ENCODE data around the gene CAMTA1. TPM values are rescaled to one million over a fixed set of nuclear protein-coding genes. Genes with fewer than 3 reads are reported as not detected.

The CAMTA1 gene
- total RNA-seq, 1 donor = 71.6 TPM

DNA sequence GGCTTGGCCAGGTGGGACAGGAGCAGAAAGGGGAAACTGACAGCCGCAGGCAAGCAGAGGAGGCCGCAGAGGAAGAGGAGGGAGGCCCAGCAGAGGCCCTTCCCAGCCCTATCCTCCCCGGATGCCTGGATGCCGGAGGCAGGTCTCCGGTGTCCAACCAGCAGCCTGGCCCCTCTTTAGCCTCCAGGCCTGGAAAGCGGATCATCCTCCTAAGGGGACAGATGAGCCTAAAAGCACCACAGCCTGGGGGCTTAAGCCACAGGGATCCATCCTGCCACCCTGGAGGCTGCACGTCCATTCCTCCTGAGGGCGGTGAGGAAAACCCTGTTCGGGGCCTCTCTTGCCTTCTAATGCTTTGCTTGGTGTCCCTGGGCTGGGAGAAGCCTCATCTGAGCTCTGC lies 651.8 kb downstream of the CAMTA1 start:
- Histone ChIP-seq H3K4me3 (ENCODE audit: low read length) (no peak overlapping the region), H3K9me3 (ENCODE audit: low read depth, low read length) (no peaks in the 10 kb centered on the region), H3K4me1 (ENCODE audit: insufficient read depth, low read length) (no peaks in the 10 kb centered on the region), H3K27me3 (ENCODE audit: insufficient read depth, low read length) (no peaks in the 10 kb centered on the region)

DNA sequence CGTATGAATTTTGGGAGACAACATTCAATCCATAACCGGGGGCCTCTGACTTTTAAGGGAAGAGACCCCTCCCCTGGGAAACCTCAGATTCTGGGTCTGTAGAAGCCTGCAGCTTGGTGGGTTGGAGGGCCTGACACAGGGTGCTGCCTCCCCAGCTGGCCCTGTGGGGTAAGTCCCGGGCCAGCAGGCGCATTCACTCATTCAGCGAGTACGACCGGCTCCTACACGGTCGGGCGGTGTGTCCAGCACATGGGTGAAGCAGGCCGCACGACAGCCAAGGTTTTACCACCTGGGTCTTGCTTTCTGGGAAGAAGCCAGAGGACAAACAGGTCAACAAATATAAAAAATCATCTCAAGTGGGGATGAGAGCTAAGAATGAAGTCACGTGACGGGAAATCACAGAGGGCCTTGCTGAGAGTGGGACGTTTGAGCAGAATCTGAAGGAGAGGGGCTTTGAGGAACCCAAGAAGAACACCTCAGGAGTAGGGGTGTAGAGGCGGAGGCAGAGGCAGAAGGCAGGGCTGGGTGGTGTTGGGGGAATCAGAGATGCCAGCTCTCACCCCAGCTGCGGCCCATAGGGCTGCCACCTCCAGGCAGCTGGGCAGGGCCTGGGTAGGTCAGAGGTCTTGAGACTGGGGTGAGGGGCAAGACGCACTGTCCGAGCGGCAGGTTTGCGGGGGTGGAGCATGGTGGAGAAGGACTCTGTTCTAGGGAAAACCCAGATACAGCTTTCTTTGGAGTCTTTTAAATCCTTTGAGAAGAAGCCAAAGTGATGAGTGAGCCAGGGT lies 652.5 kb downstream of the CAMTA1 start:
- Histone ChIP-seq H3K27me3 (ENCODE audit: insufficient read depth, low read length) (no peaks in the 10 kb centered on the region), H3K4me3 (ENCODE audit: low read length) (no peak overlapping the region), H3K9me3 (ENCODE audit: low read depth, low read length) (no peaks in the 10 kb centered on the region), H3K4me1 (ENCODE audit: insufficient read depth, low read length) (no peaks in the 10 kb centered on the region)

DNA sequence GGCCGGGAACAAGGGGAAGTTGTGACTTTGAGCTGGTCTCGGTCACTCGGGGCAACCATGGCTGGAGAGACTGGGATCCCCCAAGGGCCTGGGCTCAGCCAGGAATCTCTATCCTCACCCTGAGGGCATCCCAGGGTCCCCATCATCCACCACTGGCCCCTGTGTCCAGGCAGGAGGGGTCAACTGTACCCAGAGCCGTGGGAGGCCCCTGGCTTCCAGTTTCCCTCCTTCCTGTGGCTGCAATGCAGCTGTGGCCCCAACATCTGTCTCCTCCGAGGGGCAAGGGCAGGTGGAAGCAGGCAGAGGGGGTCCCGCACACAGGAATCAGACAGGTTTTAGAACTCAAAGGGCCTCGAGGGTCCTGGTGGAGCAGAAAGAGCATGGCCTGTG lies 653.1 kb downstream of the CAMTA1 start:
- no peak overlapping the region for H3K4me3 ChIP-seq (ENCODE audit: low read length)
- H3K9me3 ChIP-seq (ENCODE audit: low read depth, low read length) = no peaks in the 10 kb centered on the region
- no peaks in the 10 kb centered on the region for H3K27me3 ChIP-seq (ENCODE audit: insufficient read depth, low read length)
- no peaks in the 10 kb centered on the region for H3K4me1 ChIP-seq (ENCODE audit: insufficient read depth, low read length)

- no peaks in the 10 kb centered on the region for H3K9me3 ChIP-seq (ENCODE audit: low read depth, low read length)
- no peaks in the 10 kb centered on the region for H3K4me1 ChIP-seq (ENCODE audit: insufficient read depth, low read length)
- H3K4me3 ChIP-seq (ENCODE audit: low read length) = no peak overlapping the region
- no peaks in the 10 kb centered on the region for H3K27me3 ChIP-seq (ENCODE audit: insufficient read depth, low read length)
Observed at GRCh38 chr1:7438921-7439655, 653.8 kb downstream of the CAMTA1 start.

DNA sequence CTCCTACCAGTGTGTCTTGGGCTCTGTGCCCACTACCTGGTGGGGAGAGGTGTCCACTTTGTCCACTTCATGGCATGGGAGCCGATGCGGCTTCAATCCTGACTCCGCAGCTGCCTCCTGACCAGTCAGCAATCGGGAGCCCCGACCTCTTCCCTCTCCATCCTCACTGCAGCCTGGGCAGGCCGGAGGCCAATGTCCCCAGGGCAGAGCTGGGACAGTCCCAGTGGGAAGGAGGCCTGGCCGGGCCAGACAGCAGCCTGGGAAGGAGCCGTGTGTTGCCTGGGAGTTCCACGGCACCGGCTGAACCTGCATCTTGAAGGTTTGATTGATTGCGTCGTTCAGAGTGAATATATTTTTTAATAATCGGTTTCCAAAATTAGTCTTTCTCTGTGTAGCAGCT lies 654.9 kb downstream of the CAMTA1 start:
- Histone ChIP-seq H3K27me3 (ENCODE audit: insufficient read depth, low read length) (no peaks in the 10 kb centered on the region), H3K4me1 (ENCODE audit: insufficient read depth, low read length) (no peaks in the 10 kb centered on the region), H3K9me3 (ENCODE audit: low read depth, low read length) (no peaks in the 10 kb centered on the region), H3K4me3 (ENCODE audit: low read length) (no peak overlapping the region)

DNA sequence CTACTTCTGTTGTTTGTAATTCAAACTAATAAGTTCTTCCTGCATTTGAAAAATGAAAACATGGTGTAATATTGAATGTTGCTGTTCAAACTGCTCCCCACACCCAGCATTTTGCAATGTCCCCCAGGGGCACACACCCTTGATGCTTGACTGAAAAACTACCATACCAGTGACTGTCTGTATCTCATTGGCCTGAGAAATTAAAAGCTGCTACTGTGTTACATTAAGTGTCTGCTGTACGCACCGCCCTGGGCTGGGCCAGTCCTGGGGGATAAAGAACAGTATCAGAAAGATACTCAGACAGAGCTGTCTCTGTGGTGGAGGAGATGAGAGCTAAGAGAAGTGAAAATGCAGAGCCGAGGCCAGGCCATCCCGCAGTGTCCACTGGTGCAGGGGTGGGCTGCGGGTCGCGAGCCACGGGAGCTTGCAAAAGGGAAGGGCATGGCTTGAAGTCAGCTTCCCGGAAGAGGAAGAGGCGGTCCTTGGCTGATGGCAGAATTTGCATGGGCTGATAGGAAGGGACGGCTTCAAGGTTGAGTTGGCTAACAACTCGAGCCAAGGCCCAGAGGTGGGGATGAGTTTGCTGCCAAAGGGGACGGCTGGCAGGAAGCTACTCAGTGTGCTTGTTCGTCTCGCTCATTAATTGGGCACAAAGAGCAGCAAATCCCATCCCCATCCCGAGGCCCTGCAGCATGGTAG lies 656.0 kb downstream of the CAMTA1 start:
- H3K4me3 ChIP-seq (ENCODE audit: low read length) = no peak overlapping the region
- no peaks in the 10 kb centered on the region for H3K9me3 ChIP-seq (ENCODE audit: low read depth, low read length)

GRCh38 chr1:7442036-7442435 lies 656.8 kb downstream of the CAMTA1 start:
- H3K27me3 ChIP-seq (ENCODE audit: insufficient read depth, low read length) = no peaks in the 10 kb centered on the region
- H3K9me3 ChIP-seq (ENCODE audit: low read depth, low read length) = no peaks in the 10 kb centered on the region
- H3K4me1 ChIP-seq (ENCODE audit: insufficient read depth, low read length) = no peaks in the 10 kb centered on the region
- no peak overlapping the region for H3K4me3 ChIP-seq (ENCODE audit: low read length)

More for the DNA sequence above, 656.0 kb downstream of the CAMTA1 start:
- Histone ChIP-seq H3K27me3 (ENCODE audit: insufficient read depth, low read length) (no peaks in the 10 kb centered on the region), H3K4me1 (ENCODE audit: insufficient read depth, low read length) (no peaks in the 10 kb centered on the region)

DNA sequence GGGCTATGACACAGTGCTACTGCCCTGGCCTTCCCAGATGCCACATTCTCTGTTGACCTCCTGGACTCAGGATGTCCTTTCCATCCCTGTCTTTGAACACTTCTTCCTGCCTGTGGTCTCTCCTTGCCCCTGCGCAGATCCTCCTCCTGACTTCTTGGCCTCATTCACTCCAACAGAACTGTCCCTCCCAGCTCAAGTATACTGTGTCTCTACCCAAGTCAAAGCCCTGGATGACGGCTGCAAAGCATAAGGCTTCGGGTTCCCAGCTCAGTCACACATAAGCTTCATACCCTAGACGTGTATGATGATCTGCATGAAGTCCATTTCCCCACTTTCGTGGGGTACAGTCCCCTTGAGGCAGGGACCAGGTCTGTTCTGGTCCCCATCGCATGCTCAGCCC lies 657.7 kb downstream of the CAMTA1 start:
- no peaks in the 10 kb centered on the region for H3K4me1 ChIP-seq (ENCODE audit: insufficient read depth, low read length)
- H3K27me3 ChIP-seq (ENCODE audit: insufficient read depth, low read length) = no peaks in the 10 kb centered on the region
- no peak overlapping the region for H3K4me3 ChIP-seq (ENCODE audit: low read length)
- H3K9me3 ChIP-seq (ENCODE audit: low read depth, low read length) = no peaks in the 10 kb centered on the region

GRCh38 chr1:7444363-7444762 lies 659.1 kb downstream of the CAMTA1 start:
- Histone ChIP-seq H3K4me3 (ENCODE audit: low read length) (no peak overlapping the region), H3K4me1 (ENCODE audit: insufficient read depth, low read length) (no peaks in the 10 kb centered on the region), H3K27me3 (ENCODE audit: insufficient read depth, low read length) (no peaks in the 10 kb centered on the region), H3K9me3 (ENCODE audit: low read depth, low read length) (no peaks in the 10 kb centered on the region)

DNA sequence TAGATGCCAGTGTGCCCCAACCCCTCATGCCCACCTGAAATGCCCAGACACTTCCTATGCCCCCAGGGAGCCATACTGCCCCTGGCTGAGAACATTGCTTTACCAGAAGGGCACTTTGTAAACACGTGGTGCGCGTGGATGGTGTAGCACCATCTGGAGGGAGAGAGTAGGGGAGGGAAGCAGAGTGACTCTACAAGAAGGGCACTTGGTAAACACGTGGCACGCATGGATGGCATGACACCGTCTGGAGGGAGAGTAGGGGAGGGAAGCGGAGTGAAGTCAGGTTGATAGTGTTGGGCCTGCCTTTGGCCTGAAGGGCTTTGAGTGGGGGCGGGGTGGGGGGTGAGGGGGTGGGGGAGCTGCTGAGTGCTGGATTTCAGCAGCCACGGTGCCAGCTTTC lies 661.8 kb downstream of the CAMTA1 start:
- no peaks in the 10 kb centered on the region for H3K4me1 ChIP-seq (ENCODE audit: insufficient read depth, low read length)
- H3K27me3 ChIP-seq (ENCODE audit: insufficient read depth, low read length) = no peaks in the 10 kb centered on the region
- no peaks in the 10 kb centered on the region for H3K9me3 ChIP-seq (ENCODE audit: low read depth, low read length)
- H3K4me3 ChIP-seq (ENCODE audit: low read length) = no peak overlapping the region

DNA sequence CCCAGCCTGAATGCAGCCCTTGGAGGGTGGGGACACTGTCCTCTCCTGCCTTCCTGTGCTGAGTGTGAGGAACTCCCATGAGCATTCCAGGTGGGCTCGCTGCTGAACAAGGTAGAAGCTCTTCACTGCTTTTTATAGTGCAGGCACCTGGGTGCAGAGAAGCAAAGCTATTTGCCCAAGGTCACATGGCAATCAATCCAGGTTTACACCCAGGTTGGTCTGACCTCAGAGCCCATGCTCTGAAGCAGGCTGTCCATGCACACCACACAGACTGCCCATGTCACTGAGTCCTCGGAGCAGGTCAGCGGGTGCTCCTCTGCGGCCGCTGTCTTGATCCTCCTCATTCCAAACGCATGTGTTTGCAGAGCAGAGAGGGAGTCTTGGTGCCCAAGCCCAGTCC lies 662.5 kb downstream of the CAMTA1 start:
- H3K27me3 ChIP-seq (ENCODE audit: insufficient read depth, low read length) = no peaks in the 10 kb centered on the region
- no peaks in the 10 kb centered on the region for H3K9me3 ChIP-seq (ENCODE audit: low read depth, low read length)
- no peak overlapping the region for H3K4me3 ChIP-seq (ENCODE audit: low read length)
- no peaks in the 10 kb centered on the region for H3K4me1 ChIP-seq (ENCODE audit: insufficient read depth, low read length)

- Histone ChIP-seq H3K4me3 (ENCODE audit: low read length) (no peak overlapping the region), H3K4me1 (ENCODE audit: insufficient read depth, low read length) (no peaks in the 10 kb centered on the region), H3K9me3 (ENCODE audit: low read depth, low read length) (no peaks in the 10 kb centered on the region), H3K27me3 (ENCODE audit: insufficient read depth, low read length) (no peaks in the 10 kb centered on the region)
Observed at GRCh38 chr1:7448986-7449385, 663.7 kb downstream of the CAMTA1 start.

GRCh38 chr1:7449750-7450149 lies 664.5 kb downstream of the CAMTA1 start:
- H3K9me3 ChIP-seq (ENCODE audit: low read depth, low read length) = no peaks in the 10 kb centered on the region
- no peaks in the 10 kb centered on the region for H3K27me3 ChIP-seq (ENCODE audit: insufficient read depth, low read length)
- H3K4me1 ChIP-seq (ENCODE audit: insufficient read depth, low read length) = no peaks in the 10 kb centered on the region
- no peak overlapping the region for H3K4me3 ChIP-seq (ENCODE audit: low read length)

DNA sequence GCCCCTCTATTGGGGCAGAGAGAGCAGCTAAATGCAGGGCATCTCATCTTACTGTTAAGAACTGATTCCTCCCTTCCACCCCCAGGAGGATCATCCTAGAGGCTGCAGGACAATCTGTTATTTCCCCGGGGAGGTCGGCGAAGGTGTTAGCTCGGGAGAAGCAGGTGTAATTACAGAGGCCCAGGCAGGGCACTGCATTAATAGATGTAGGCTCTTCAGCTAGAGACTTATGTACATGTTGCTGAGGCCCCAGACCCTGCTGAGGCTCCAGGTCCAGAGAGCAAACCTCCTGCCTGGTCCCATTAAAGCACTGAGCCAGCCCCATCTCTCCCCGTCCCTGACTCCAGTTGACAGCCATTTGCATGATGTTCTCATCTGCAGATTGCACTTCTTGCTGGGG lies 665.6 kb downstream of the CAMTA1 start:
- Histone ChIP-seq H3K9me3 (ENCODE audit: low read depth, low read length) (no peaks in the 10 kb centered on the region), H3K27me3 (ENCODE audit: insufficient read depth, low read length) (no peaks in the 10 kb centered on the region), H3K4me1 (ENCODE audit: insufficient read depth, low read length) (no peaks in the 10 kb centered on the region), H3K4me3 (ENCODE audit: low read length) (no peak overlapping the region)

GRCh38 chr1:7453038-7453437 lies 667.8 kb downstream of the CAMTA1 start:
- Histone ChIP-seq H3K4me3 (ENCODE audit: low read length) (no peak overlapping the region), H3K27me3 (ENCODE audit: insufficient read depth, low read length) (no peaks in the 10 kb centered on the region)

More at GRCh38 chr1:7453038-7453437, 667.8 kb downstream of the CAMTA1 start:
- Histone ChIP-seq H3K9me3 (ENCODE audit: low read depth, low read length) (no peaks in the 10 kb centered on the region), H3K4me1 (ENCODE audit: insufficient read depth, low read length) (no peaks in the 10 kb centered on the region)
